MM.1S (cell line): ENCODE measurements around the gene OR51B6.

Experiments used
- DNase-seq: peaks from one replicate; pipeline ENCODE4 v3.0.0-alpha.2; 2015
- H2AFZ ChIP-seq: fragments of 300-600 bp; sonication (generic); 2 replicates; pipeline ENCODE4 v1.6.0; 2016; ENCODE audit warnings: antibody characterized with exemption, low read length
- H3F3A ChIP-seq: fragments of 300-600 bp; sonication (generic); 2 replicates; pipeline ENCODE4 v1.6.1; 2016; ENCODE audit warnings: mild to moderate bottlenecking, antibody characterized with exemption, low read length, moderate library complexity, mixed read lengths; ENCODE audit not compliant: insufficient read depth
- H3K27ac ChIP-seq: fragments of 300-600 bp; sonication (generic); 2 replicates; pipeline ENCODE4 v1.5.1; 2016; ENCODE audit warnings: mild to moderate bottlenecking, low read length
- H3K27me3 ChIP-seq: fragments of 300-600 bp; sonication (generic); replicated peaks from 2 replicates; pipeline ENCODE4 v1.6.0; 2016; ENCODE audit warnings: low read length; ENCODE audit not compliant: insufficient read depth
- H3K36me3 ChIP-seq: fragments of 300-600 bp; sonication (generic); replicated peaks from 2 replicates; pipeline ENCODE4 v1.6.1; 2016; ENCODE audit warnings: mild to moderate bottlenecking, low read length, mixed read lengths; ENCODE audit not compliant: insufficient read depth
- H3K4me1 ChIP-seq: fragments of 300-600 bp; sonication (generic); 2 replicates; pipeline ENCODE4 v1.6.1; 2016; ENCODE audit warnings: low read length, mixed read lengths
- H3K4me2 ChIP-seq: fragments of 300-600 bp; sonication (generic); 2 replicates; pipeline ENCODE4 v1.6.0; 2016; ENCODE audit warnings: low read depth, low read length
- H3K4me3 ChIP-seq: fragments of 300-600 bp; sonication (generic); 2 replicates; pipeline ENCODE4 v1.5.1; 2016; ENCODE audit warnings: low read length, mixed read lengths
- H3K79me2 ChIP-seq: fragments of 300-600 bp; sonication (generic); 2 replicates; pipeline ENCODE4 v1.6.1; 2016; ENCODE audit warnings: mixed run types, low read length, mixed read lengths
- H3K9ac ChIP-seq: fragments of 300-600 bp; sonication (generic); 2 replicates; pipeline ENCODE4 v1.6.1; 2016; ENCODE audit warnings: low read length, mixed read lengths
- H3K9me2 ChIP-seq: fragments of 300-600 bp; sonication (generic); replicated peaks from 2 replicates; pipeline ENCODE4 v1.6.1; 2016; ENCODE audit warnings: mild to moderate bottlenecking, low read length, mixed read lengths; ENCODE audit not compliant: insufficient read depth
- H3K9me3 ChIP-seq: fragments of 300-600 bp; sonication (generic); replicated peaks from 2 replicates; pipeline ENCODE4 v1.6.1; 2016; ENCODE audit warnings: mild to moderate bottlenecking, low read length, mixed read lengths; ENCODE audit not compliant: insufficient read depth
- H4K20me1 ChIP-seq: fragments of 300-600 bp; sonication (generic); 2 replicates; pipeline ENCODE4 v1.6.1; 2016; ENCODE audit warnings: mild to moderate bottlenecking, low read length, moderate library complexity, mixed read lengths; ENCODE audit not compliant: insufficient read depth
- CTCF ChIP-seq: fragments of 300-600 bp; sonication (generic); IDR thresholded peaks from 2 replicates; pipeline ENCODE4 v1.5.1; 2016; ENCODE audit warnings: antibody characterized with exemption, low read length, mixed read lengths
- EZH2 ChIP-seq: fragments of 300-600 bp; sonication (generic); optimal IDR thresholded peaks from 2 replicates; pipeline ENCODE3; 2017; ENCODE audit warnings: low read depth, mild to moderate bottlenecking, antibody characterized with exemption, low read length, mixed read lengths
- EZH2phosphoT487 ChIP-seq: fragments of 300-600 bp; sonication (generic); IDR thresholded peaks from 2 replicates; pipeline ENCODE4 v1.6.1; 2018; ENCODE audit warnings: antibody characterized with exemption, low read length

Gene OR51B6

GRCh38 chr11:5380740-5381342 lies 29.5 kb downstream of the OR51B6 start:
- Histone ChIP-seq H3K27me3 (no peaks in the 10 kb centered on the region), H3K4me2 (no peak overlapping the region), H2AFZ (no peak overlapping the region), H3K9me3 (no peaks in the 10 kb centered on the region), H3K4me3 (no peak overlapping the region), H3K9me2 (no peaks in the 10 kb centered on the region), H4K20me1 (no peaks in the 10 kb centered on the region), H3K36me3 (no peaks in the 10 kb centered on the region), H3K79me2 (no peaks in the 10 kb centered on the region), H3K4me1 (no peaks in the 10 kb centered on the region), H3F3A (no peaks in the 10 kb centered on the region), H3K27ac (no peak overlapping the region), H3K9ac (no peak overlapping the region)
- TF ChIP-seq EZH2phosphoT487: no peak
- peak; percentile 86 for TF ChIP-seq CTCF
- TF ChIP-seq EZH2: no peak
- peak; percentile 60 for DNase-seq

- Histone ChIP-seq H3K27ac (no peak within 1 kb of the TSS), H3K27me3 (no peaks in the 10 kb centered on the region), H3K9me2 (no peaks in the 10 kb centered on the region), H3K4me1 (no peaks in the 10 kb centered on the region), H3K9ac (no peak within 1 kb of the TSS), H3F3A (no peaks in the 10 kb centered on the region), H4K20me1 (no peaks in the 10 kb centered on the region), H3K79me2 (no peaks in the 10 kb centered on the region), H3K9me3 (no peaks in the 10 kb centered on the region), H3K4me2 (no peak within 1 kb of the TSS), H2AFZ (no peak within 1 kb of the TSS), H3K4me3 (no peak within 1 kb of the TSS), H3K36me3 (no peaks in the 10 kb centered on the region)
- no peak for DNase-seq
- TF ChIP-seq CTCF (no peak), EZH2 (no peak), EZH2phosphoT487 (no peak)
Measured at GRCh38 chr11:5383576-5383975, 32.3 kb downstream of the OR51B6 start, which contains the start of gene OR51M1. OR51M1 (plus strand) TSS chr11:5383812; CDS start chr11:5389399, 5,587 bp downstream.

DNA sequence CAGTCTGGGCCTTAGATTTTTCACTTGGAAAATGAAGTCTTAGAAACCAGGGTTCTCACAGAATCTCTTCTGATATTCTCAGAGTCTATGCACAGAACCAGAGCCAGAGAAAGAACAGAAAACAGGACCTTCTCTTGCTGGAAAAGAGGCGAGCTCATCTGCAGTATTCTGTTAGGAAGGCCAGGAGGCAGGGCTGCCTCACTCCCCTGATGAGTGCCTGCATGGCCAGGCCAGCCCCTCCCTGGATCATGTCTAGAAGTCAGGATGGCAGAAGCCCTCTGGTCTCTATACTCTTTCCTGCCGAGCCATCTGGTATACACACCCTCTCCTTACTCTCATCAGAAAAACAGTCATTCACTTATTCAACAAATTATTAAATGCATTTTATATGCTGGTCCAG lies 33.0 kb downstream of the OR51B6 start:
- no peaks in the 10 kb centered on the region for H3K36me3 ChIP-seq
- no peaks in the 10 kb centered on the region for H3K9me2 ChIP-seq
- no peaks in the 10 kb centered on the region for H4K20me1 ChIP-seq
- TF ChIP-seq CTCF (no peak), EZH2 (no peak), EZH2phosphoT487 (no peak)
- no peak overlapping the region for H3K9ac ChIP-seq
- no peaks in the 10 kb centered on the region for H3K27me3 ChIP-seq
- H3F3A ChIP-seq: no peaks in the 10 kb centered on the region
- no peak overlapping the region for H3K4me3 ChIP-seq
- H3K79me2 ChIP-seq: no peaks in the 10 kb centered on the region
- H3K4me1 ChIP-seq: no peaks in the 10 kb centered on the region
- H3K4me2 ChIP-seq: no peak overlapping the region
- H3K27ac ChIP-seq: no peak overlapping the region
- no peaks in the 10 kb centered on the region for H3K9me3 ChIP-seq
- H2AFZ ChIP-seq: no peak overlapping the region
- DNase-seq: no peak
